NCI-H1105 (cell line): ENCODE measurements around the gene HHAT.

Source experiments
- DNase-seq: peaks from one replicate; lab custom pipeline; 2025; lab: John Stamatoyannopoulos, UW

The HHAT gene

GRCh38 chr1:210328746-210329503 lies at the start of gene HHAT:
Gene HHAT (plus strand): TSS chr1:210328902. CDS start chr1:210348976, 20,074 bp downstream.
- DNase-seq, result peak; percentile 69

GRCh38 chr1:210280221-210280620 lies 48.5 kb upstream of the HHAT start:
- no peak for DNase-seq

GRCh38 chr1:210288116-210288515 lies 40.6 kb upstream of the HHAT start:
- no peak for DNase-seq

GRCh38 chr1:210289248-210289647 lies 39.5 kb upstream of the HHAT start:
- DNase-seq, result no peak

GRCh38 chr1:210291081-210291764 lies 37.5 kb upstream of the HHAT start:
- no peak for DNase-seq

GRCh38 chr1:210291786-210292230 lies 36.9 kb upstream of the HHAT start:
- no peak for DNase-seq

- no peak for DNase-seq
These were observed 36.4 kb upstream of the HHAT start for GRCh38 chr1:210292231-210292871.

GRCh38 chr1:210293171-210293607 lies 35.5 kb upstream of the HHAT start:
- no peak for DNase-seq

- DNase-seq, result no peak
These were observed 33.5 kb upstream of the HHAT start for GRCh38 chr1:210294999-210295745.

GRCh38 chr1:210296682-210297081 lies 32.0 kb upstream of the HHAT start:
- no peak for DNase-seq

- no peak for DNase-seq
These were observed 30.4 kb upstream of the HHAT start for GRCh38 chr1:210298296-210298695.

- no peak for DNase-seq
These were observed 29.8 kb upstream of the HHAT start for GRCh38 chr1:210298936-210299335.

GRCh38 chr1:210299501-210299900 lies 29.2 kb upstream of the HHAT start:
- DNase-seq, result no peak

- DNase-seq, result no peak
These were observed 27.6 kb upstream of the HHAT start for GRCh38 chr1:210300923-210301614.

GRCh38 chr1:210301615-210302000 lies 27.1 kb upstream of the HHAT start:
- DNase-seq, result no peak

- no peak for DNase-seq
These were observed 26.2 kb upstream of the HHAT start for GRCh38 chr1:210302501-210302900.

- no peak for DNase-seq
These were observed 25.3 kb upstream of the HHAT start for GRCh38 chr1:210303391-210303790.

- DNase-seq, result no peak
These were observed 18.0 kb upstream of the HHAT start for GRCh38 chr1:210310562-210311153.

GRCh38 chr1:210311726-210312493 lies 16.8 kb upstream of the HHAT start:
- no peak for DNase-seq

- DNase-seq, result no peak
These were observed 15.6 kb upstream of the HHAT start for GRCh38 chr1:210313046-210313595.
